Activated T-helper 1 cell treated with anti-CD3 and anti-CD28 coated beads, Interleukin-12 subunit alpha, Interleukin-12 subunit beta, Interleukin-2, Interleukin-4 antibody, amounts not matched to agents 30 ng/mL and 10 ng/mL and 1 ng/mL, durations not matched to agents 14 hours and 24 hours and 36 hours (primary cell): ENCODE measurements around the gene MAD2L1. TPM values are rescaled to one million over a fixed set of nuclear protein-coding genes. Genes with fewer than 3 reads are reported as not detected.

Source experiments
- DNase-seq: peaks from one replicate; pipeline ENCODE4 v3.0.0; 2021; ENCODE audit warnings: low spot score
- H3K27ac Mint-ChIP-seq: one replicate; pipeline ENCODE4 v1.8.0; 2021; ENCODE audit warnings: mild to moderate bottlenecking, mixed read lengths
- H3K27me3 Mint-ChIP-seq: one replicate; pipeline ENCODE4 v1.8.0; 2022; ENCODE audit warnings: mild to moderate bottlenecking, moderate library complexity, mixed read lengths; ENCODE audit not compliant: insufficient read depth
- H3K36me3 Mint-ChIP-seq: one replicate; pipeline ENCODE4 v1.8.0; 2021; ENCODE audit warnings: low read depth, mixed read lengths
- H3K4me1 Mint-ChIP-seq: one replicate; pipeline ENCODE4 v1.8.0; 2021; ENCODE audit warnings: low read depth, mixed read lengths
- H3K4me3 Mint-ChIP-seq: one replicate; pipeline ENCODE4 v1.8.0; 2021; ENCODE audit warnings: mild to moderate bottlenecking, moderate library complexity, mixed read lengths
- H3K9me3 Mint-ChIP-seq: one replicate; pipeline ENCODE4 v1.8.0; 2021; ENCODE audit warnings: mixed read lengths
- intact Hi-C: fragments of 100-400 bp; cut with micrococcal nuclease; formaldehyde crosslinking; loops from one replicate; pipeline ENCODE4 v1.15.1; 2024
- total RNA-seq: library from RNA; stranded (reverse); gene quantifications from 2 replicates; pipeline ENCODE4 v1.2.3, GENCODE V29; 2022

Gene MAD2L1
- total RNA-seq, 1 donor from 2014 or later = 63.3 TPM

DNA sequence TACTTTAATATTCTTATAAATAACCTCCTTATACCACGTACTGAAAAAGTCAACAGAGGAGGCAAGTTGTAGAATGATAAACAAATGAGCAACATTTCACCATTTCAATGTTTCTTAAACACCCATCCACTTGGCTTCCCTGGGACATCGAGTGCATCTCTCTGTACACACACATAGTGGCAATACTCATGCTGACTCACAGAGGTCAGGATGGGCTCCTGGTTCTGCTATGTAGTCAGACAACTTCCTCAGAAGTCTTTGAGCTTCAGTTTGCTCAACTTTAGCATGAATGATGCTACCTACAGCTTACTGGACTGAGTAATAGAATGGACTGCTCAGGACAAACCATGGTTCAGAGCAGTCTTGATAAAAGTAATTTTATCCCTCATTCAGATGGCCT is 56.9 kb downstream of the MAD2L1 start:
- Mint-ChIP-seq H3K9me3 (no peaks in the 10 kb centered on the region), H3K4me1 (no peaks in the 10 kb centered on the region), H3K27me3 (no peaks in the 10 kb centered on the region), H3K4me3 (no peak overlapping the region), H3K36me3 (no peaks in the 10 kb centered on the region), H3K27ac (no peak overlapping the region)
- intact Hi-C loops = no loop called here
- DNase-seq = no peak

DNA sequence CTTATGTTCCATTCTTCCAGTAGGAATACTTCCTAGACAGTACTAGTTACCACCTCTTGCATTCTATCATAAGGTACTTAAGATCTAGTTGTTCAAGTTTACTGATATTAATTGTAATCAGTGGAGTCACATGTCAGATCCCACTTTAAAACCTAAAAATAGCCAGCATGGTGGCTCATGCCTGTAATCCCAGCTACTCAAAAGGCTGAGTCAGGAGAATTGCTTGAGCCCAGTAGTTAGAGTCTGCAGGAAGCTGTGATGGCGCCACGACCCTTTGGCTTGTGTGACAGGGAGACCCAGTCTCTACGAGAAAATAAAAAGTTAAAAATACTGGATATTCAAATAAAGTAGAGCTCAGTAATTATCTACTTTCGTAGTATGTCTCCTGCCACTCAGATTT is 57.7 kb downstream of the MAD2L1 start:
- DNase-seq = no peak
- intact Hi-C loops = no loop called here
- Mint-ChIP-seq H3K27me3 (no peaks in the 10 kb centered on the region), H3K9me3 (no peaks in the 10 kb centered on the region), H3K4me3 (no peak overlapping the region), H3K4me1 (no peaks in the 10 kb centered on the region), H3K27ac (no peak overlapping the region), H3K36me3 (no peaks in the 10 kb centered on the region)

DNA sequence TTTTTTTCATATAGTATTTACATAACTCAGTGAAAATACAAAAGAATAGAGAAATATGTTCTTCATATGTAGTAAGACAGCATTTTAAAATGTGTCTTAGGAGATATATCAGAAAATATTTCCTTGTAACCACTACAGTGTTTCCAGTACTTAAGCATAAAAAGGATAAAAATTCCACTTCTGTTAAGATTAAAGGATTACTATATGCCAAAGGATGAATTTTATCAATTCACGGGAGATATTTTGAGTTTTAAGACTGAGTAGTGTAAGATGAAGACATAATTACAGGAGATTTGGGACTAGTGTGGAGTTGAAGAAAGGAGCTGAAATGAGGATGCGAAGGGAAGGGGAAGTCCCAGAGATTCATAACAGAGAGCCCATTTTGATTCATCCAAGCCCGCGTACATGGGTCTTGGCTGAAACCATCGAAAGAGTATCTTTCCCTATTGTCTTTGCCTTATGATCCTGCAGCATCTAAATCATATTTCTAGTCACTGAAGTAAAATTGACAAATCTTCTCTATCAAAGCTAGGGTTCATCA is 58.7 kb downstream of the MAD2L1 start:
- H3K9me3 Mint-ChIP-seq = no peaks in the 10 kb centered on the region
- no peak overlapping the region for H3K27ac Mint-ChIP-seq
- H3K4me3 Mint-ChIP-seq = no peak overlapping the region
- H3K4me1 Mint-ChIP-seq = no peaks in the 10 kb centered on the region
- H3K36me3 Mint-ChIP-seq = no peaks in the 10 kb centered on the region
- intact Hi-C loops = no loop called here
- DNase-seq = no peak
- no peaks in the 10 kb centered on the region for H3K27me3 Mint-ChIP-seq

DNA sequence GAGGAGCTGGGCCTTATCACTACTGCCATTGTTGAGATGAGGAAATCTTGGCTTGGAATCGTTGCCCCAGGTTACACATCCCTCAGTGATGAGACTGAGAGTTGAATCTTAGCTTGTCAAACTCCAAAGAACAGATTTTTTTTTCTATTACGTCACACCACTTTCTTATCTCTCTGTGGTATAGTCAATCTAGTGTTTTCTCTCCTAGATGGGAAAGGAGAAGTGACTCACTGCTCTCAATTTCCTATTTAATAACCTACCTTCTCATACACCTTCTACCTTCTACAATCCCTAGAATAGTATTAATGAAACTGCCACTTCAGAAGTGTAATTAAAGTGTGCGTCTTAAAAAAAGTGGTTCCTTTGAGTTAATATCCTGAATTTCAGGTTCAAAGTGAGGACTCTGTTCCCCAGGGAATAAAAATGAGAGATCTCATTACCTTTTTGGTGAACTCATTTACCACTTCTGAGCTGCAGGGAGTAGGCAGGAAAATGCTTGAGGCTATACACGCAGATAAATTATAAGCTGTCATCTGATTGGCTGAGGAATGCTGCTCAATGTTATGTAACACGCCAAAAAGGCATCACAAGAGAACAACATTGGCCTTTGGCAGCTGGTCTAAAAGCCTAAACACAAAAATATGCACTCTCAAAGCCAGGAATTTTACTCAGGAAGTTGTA is 59.3 kb downstream of the MAD2L1 start:
- Mint-ChIP-seq H3K36me3 (no peaks in the 10 kb centered on the region), H3K9me3 (no peaks in the 10 kb centered on the region), H3K4me3 (no peak overlapping the region), H3K4me1 (no peaks in the 10 kb centered on the region), H3K27ac (no peak overlapping the region), H3K27me3 (no peaks in the 10 kb centered on the region)
- DNase-seq = no peak
- intact Hi-C loops = no loop called here
